ENCODE data around the gene ETFBKMT. TPM values are rescaled to one million over a fixed set of nuclear protein-coding genes. Genes with fewer than 3 reads are reported as not detected.
A peak's percentile ranks its signal among the peaks of the same experiment; 100 is the strongest.

The ETFBKMT gene
- 1 to 10 TPM; 3.9 to 4.8 TPM for total RNA-seq
- polyA plus RNA-seq (ENCODE audit: insufficient read length in 6 of 6): 1 to 10 TPM; 3.4 to 4.0 (median 3.6) TPM
- long read RNA-seq, donor 1, full-length matches to known transcripts: 1 of 1 reads
- long read RNA-seq, donor 1, partial matches to known transcripts: 0 of 1 reads
- long read RNA-seq, donor 1, other reads (novel, unspliced or antisense): 0 of 1 reads
- long read RNA-seq, donor 2, partial matches to known transcripts: 14 of 15 reads
- long read RNA-seq, donor 2, other reads (novel, unspliced or antisense): 0 of 15 reads
- long read RNA-seq, donor 3, partial matches to known transcripts: 0 of 1 reads
- long read RNA-seq, donor 3, other reads (novel, unspliced or antisense): 0 of 1 reads
- long read RNA-seq, donor 4, partial matches to known transcripts: 1 of 2 reads
- long read RNA-seq, donor 4, other reads (novel, unspliced or antisense): 0 of 2 reads
- long read RNA-seq, donor 5, full-length matches to known transcripts: 1 of 12 reads
- long read RNA-seq, donor 5, partial matches to known transcripts: 0 of 12 reads
- long read RNA-seq, donor 5, other reads (novel, unspliced or antisense): 11 of 12 reads
- long read RNA-seq, donor 6, partial matches to known transcripts: 0 of 6 reads
- long read RNA-seq, donor 6, other reads (novel, unspliced or antisense): 5 of 6 reads
- long read RNA-seq, donor 7, full-length matches to known transcripts: 1 of 6 reads
- long read RNA-seq, donor 7, partial matches to known transcripts: 5 of 6 reads
- long read RNA-seq, donor 7, other reads (novel, unspliced or antisense): 0 of 6 reads
- long read RNA-seq, donor 8: 0 reads
- long read RNA-seq, donor 9: 0 reads
- long read RNA-seq, donor 10, partial matches to known transcripts: 1 of 2 reads
- long read RNA-seq, donor 10, other reads (novel, unspliced or antisense): 1 of 2 reads
- long read RNA-seq, donor 11, partial matches to known transcripts: 47 of 92 reads
- long read RNA-seq, donor 11, other reads (novel, unspliced or antisense): 45 of 92 reads
- long read RNA-seq, donor 12, partial matches to known transcripts: 6 of 6 reads
- long read RNA-seq, donor 12, other reads (novel, unspliced or antisense): 0 of 6 reads

DNA sequence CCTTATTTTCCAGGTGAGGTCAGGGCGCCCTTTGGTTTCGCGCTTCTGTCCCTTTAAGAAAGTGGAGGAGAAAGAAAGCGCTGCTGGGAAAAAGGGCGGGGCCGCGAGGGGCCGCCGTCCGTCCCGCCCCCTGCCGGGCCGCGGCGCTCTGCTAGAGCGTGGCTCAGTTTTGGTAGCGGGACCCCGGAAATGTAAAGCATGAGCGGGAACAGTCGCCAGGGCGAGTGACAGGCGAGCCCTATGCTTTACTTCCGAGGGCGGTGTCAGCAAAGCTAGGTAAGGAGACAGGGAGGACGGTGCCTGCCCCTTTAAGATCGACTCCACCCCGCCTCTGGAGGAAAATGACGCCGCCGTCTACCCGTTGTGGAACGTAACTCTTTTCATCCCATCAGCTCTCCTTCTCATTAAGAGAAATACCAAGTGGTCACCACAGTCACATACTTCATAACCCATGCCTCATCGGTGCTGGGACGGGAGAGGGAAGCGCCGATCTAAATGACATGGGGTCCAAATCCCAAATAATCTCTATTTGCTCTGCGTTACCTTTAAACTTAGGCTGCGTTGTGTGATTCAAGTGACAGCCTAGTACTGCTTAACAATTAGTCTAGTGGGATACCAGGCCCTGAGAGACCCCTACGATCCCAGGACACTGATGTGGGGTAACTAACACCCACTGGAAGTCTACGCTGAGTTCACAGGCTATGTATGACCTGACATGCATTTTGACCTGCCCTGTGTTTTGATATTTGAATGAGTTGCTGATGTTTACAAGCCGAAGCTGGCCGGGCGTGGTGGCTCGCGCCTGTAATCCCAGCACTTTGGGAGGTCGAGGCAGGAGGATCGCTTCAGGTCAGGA is at the start of gene ETFBKMT:
Gene ETFBKMT, plus strand, starts transcription at position 602 of the 856 bp plus-strand sequence. CDS start 2,266 bp downstream, outside the sequence.
- peak; percentile 97 for ATAC-seq
- Histone ChIP-seq H3K27me3 (peaks cover 0 to 4% of the 10 kb centered on the region in 2 donors), H3K36me3 (no peaks in the 10 kb centered on the region), H3K27ac (peak within 1 kb of the TSS; percentile 96 to 98), H3K4me3 (peak within 1 kb of the TSS; percentile 61 to 71), H3K9me3 (no peaks in the 10 kb centered on the region), H3K4me1 (peaks cover 0 to 6% of the 10 kb centered on the region in 2 donors)
- DNase-seq: peak; percentile 83 to 94 (median 92)
- TF ChIP-seq, protein P1, sequence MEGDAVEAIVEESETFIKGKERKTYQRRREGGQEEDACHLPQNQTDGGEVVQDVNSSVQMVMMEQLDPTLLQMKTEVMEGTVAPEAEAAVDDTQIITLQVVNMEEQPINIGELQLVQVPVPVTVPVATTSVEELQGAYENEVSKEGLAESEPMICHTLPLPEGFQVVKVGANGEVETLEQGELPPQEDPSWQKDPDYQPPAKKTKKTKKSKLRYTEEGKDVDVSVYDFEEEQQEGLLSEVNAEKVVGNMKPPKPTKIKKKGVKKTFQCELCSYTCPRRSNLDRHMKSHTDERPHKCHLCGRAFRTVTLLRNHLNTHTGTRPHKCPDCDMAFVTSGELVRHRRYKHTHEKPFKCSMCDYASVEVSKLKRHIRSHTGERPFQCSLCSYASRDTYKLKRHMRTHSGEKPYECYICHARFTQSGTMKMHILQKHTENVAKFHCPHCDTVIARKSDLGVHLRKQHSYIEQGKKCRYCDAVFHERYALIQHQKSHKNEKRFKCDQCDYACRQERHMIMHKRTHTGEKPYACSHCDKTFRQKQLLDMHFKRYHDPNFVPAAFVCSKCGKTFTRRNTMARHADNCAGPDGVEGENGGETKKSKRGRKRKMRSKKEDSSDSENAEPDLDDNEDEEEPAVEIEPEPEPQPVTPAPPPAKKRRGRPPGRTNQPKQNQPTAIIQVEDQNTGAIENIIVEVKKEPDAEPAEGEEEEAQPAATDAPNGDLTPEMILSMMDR (IDR thresholded peaks at IDR 0.05): peak; percentile 17 to 54
- intact Hi-C loops (cut with DNase I): loop anchor here in 1 of 2 donors (10.0 kb wide), 1 partner anchor 645 kb away; no protein-coding TSS in a partner anchor

- Histone ChIP-seq H3K4me3 (no peak overlapping the region), H3K27ac (no peak overlapping the region), H3K36me3 (no peaks in the 10 kb centered on the region), H3K9me3 (peaks cover 4 to 27% of the 10 kb centered on the region in 2 donors), H3K27me3 (no peaks in the 10 kb centered on the region), H3K4me1 (no peaks in the 10 kb centered on the region)
- DNase-seq (no peak), ATAC-seq (no peak)
- intact Hi-C loops (cut with DNase I): no loop called here
- TF ChIP-seq, protein P1 (IDR thresholded peaks at IDR 0.05): no peak
Observed at GRCh38 chr12:31612819-31613218, 46.7 kb upstream of the ETFBKMT start.

- TF ChIP-seq, protein P1 (IDR thresholded peaks at IDR 0.05): no peak
- no peak for DNase-seq
- Histone ChIP-seq H3K9me3 (no peaks in the 10 kb centered on the region), H3K27me3 (no peaks in the 10 kb centered on the region), H3K36me3 (no peaks in the 10 kb centered on the region), H3K4me1 (no peaks in the 10 kb centered on the region), H3K27ac (no peak overlapping the region), H3K4me3 (no peak overlapping the region)
- no peak for ATAC-seq
- intact Hi-C loops (cut with DNase I): no loop called here
Observed at GRCh38 chr12:31618228-31619025, 41.1 kb upstream of the ETFBKMT start.

DNA sequence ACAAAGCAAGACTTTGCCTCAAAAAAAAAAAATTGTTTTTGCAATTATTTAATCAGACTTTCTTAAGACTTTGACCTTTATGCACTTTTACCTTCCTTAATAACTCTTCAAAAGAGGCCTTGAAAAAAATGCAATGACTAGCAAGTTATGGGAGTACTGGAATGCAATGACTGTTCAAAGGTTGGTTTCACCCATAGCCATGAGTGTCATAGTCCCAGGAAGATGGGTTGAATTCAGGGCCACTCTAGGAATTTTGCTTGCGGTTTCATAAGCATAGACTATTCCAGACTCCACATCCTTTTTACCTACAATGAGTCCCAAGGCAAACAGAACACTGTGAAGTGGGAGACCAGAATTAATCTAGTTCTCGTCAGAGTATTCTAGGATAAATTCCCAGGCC is 39.2 kb upstream of the ETFBKMT start:
- no peak for DNase-seq
- Histone ChIP-seq H3K27ac (no peak overlapping the region), H3K9me3 (no peaks in the 10 kb centered on the region), H3K27me3 (no peaks in the 10 kb centered on the region), H3K36me3 (no peaks in the 10 kb centered on the region), H3K4me1 (no peaks in the 10 kb centered on the region), H3K4me3 (no peak overlapping the region)
- TF ChIP-seq, protein P1 (IDR thresholded peaks at IDR 0.05): no peak
- no peak for ATAC-seq
- intact Hi-C loops (cut with DNase I): no loop called here
